Smooth muscle cell (in vitro differentiated cells): ENCODE data around the gene PPP2R1B. TPM values are rescaled to one million over a fixed set of nuclear protein-coding genes. Genes with fewer than 3 reads are reported as not detected.

ENCODE experiments used
- DNase-seq: peaks from one replicate; lab custom pipeline; 2025; ENCODE audit not compliant: unreplicated experiment; lab: John Stamatoyannopoulos, UW
- H2AFZ ChIP-seq: fragments of 200-600 bp; sonication (generic); 2 replicates; pipeline ENCODE4 v1.6.0; 2016; ENCODE audit warnings: antibody characterized with exemption, low read depth, mild to moderate bottlenecking
- H3F3A ChIP-seq: fragments of 200-600 bp; sonication (generic); 2 replicates; pipeline ENCODE4 v1.6.0; 2017; ENCODE audit warnings: antibody characterized with exemption, low read depth
- H3K27ac ChIP-seq: fragments of 200-600 bp; sonication (generic); 2 replicates; pipeline ENCODE4 v1.5.1; 2016; ENCODE audit warnings: low read depth, mild to moderate bottlenecking
- H3K27me3 ChIP-seq: fragments of 200-600 bp; sonication (generic); 2 replicates; pipeline ENCODE4 v1.6.1; 2016; ENCODE audit warnings: low read depth, mild to moderate bottlenecking
- H3K36me3 ChIP-seq: fragments of 200-600 bp; sonication (generic); 2 replicates; pipeline ENCODE4 v1.5.1; 2016; ENCODE audit warnings: low read depth
- H3K4me1 ChIP-seq: fragments of 200-600 bp; sonication (generic); 2 replicates; pipeline ENCODE4 v1.5.1; 2016; ENCODE audit warnings: low read depth
- H3K4me2 ChIP-seq: fragments of 200-600 bp; sonication (generic); 2 replicates; pipeline ENCODE4 v1.6.0; 2016; ENCODE audit warnings: mild to moderate bottlenecking
- H3K4me3 ChIP-seq: fragments of 200-600 bp; sonication (generic); 2 replicates; pipeline ENCODE4 v1.5.1; 2016; ENCODE audit warnings: mild to moderate bottlenecking
- H3K79me2 ChIP-seq: fragments of 200-600 bp; sonication (generic); 2 replicates; pipeline ENCODE4 v1.6.0; 2016; ENCODE audit warnings: low read depth, mild to moderate bottlenecking
- H3K9ac ChIP-seq: fragments of 200-600 bp; sonication (generic); 2 replicates; pipeline ENCODE4 v1.6.0; 2016; ENCODE audit warnings: low read depth
- H3K9me3 ChIP-seq: fragments of 200-600 bp; sonication (generic); replicated peaks from 2 replicates; pipeline ENCODE4 v1.5.1; 2016; ENCODE audit warnings: low read depth
- H4K20me1 ChIP-seq: fragments of 200-600 bp; sonication (generic); 2 replicates; pipeline ENCODE4 v1.6.0; 2016; ENCODE audit warnings: low read depth
- CTCF ChIP-seq: fragments of 200-600 bp; sonication (generic); IDR thresholded peaks from 2 replicates; pipeline ENCODE4 v1.5.1; 2017; ENCODE audit warnings: borderline replicate concordance, mild to moderate bottlenecking, antibody characterized with exemption; ENCODE audit not compliant: insufficient read depth, poor library complexity, severe bottlenecking
- WGBS: methylation state at CpG from one replicate; pipeline ENCODE4 v1.1.7; 2016; ENCODE audit warnings: low lambda C conversion rate; 5-methylcytosine and 5-hydroxymethylcytosine counted together
- polyA plus RNA-seq: library from polyadenylated mRNA; unstranded; fragments of >200 nt; fragmentation: Nextera tagmentation; extraction: Ambion mirVana; gene quantifications from 2 replicates; pipeline ENCODE4 v1.2.1, GENCODE V29; 2016
- total RNA-seq: library from RNA; depleted of rRNA; stranded (reverse); fragments of >200 nt; gene quantifications from 2 replicates; pipeline ENCODE4 v1.2.3, GENCODE V29; 2014

PPP2R1B gene
- total and polyA plus RNA-seq, 2 experiments from 2014 or later: 13.1 to 29.5 TPM

DNA sequence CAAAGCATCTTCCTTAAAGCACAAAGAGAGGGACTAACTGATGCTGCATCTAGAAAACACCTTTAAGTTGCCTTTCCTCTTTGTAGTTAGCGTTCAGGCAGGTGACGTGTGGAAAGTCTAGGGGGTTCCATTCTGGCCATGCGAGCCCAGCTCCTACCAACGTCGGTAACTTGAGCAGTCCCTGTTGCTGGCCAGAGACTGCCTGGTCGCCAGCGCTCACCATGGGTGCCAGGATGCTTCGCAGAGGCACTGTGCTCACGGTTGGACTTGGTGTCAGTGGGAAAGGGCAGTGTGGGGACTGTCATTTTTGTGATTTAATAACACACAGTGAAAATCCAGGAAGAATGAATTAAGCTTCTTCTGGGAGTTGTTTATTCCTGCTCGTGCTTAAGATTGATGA lies 40.6 kb downstream of the PPP2R1B start:
- Histone ChIP-seq H3K79me2 (no peaks in the 10 kb centered on the region), H3K36me3 (no peaks in the 10 kb centered on the region), H3K9me3 (no peaks in the 10 kb centered on the region), H3K4me3 (no peak overlapping the region), H3K4me1 (no peaks in the 10 kb centered on the region), H2AFZ (no peak overlapping the region), H3K9ac (no peak overlapping the region), H3K4me2 (no peak overlapping the region), H3F3A (peaks cover 1% of the 10 kb centered on the region), H3K27ac (no peak overlapping the region), H4K20me1 (no peaks in the 10 kb centered on the region), H3K27me3 (no peaks in the 10 kb centered on the region)
- DNase-seq: no peak
- 93% methylated on average over 10 of the region's 10 CpGs for WGBS
- TF ChIP-seq CTCF: no peak

DNA sequence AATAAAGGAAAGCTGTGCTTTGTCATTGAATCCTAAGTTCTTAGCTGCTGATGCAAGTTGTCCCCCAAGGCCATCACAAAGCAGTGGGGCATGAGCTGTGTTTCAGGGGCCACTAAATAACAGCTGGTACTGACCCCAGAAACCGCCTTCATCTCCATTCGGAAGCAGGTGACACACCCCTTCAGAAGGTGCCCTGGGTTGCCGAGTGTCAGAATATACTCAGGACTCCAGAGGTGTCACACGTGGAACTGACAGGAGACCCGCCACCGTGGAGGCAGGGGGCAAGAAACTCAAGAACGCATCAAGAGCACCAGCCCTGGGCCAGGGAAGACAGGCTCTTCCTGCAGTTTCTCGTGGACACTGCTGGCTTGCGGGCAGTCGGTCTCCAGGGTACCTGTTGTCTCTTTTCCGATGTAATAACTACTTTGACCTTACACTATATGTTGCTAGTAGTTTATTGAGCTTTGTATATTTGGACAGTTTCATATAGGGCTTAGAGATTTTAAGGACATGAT lies 41.5 kb downstream of the PPP2R1B start:
- no peak overlapping the region for H2AFZ ChIP-seq
- no peak overlapping the region for H3K4me3 ChIP-seq
- H3K9ac ChIP-seq: no peak overlapping the region
- no peaks in the 10 kb centered on the region for H3K4me1 ChIP-seq
- 97% methylated on average over 11 of the region's 11 CpGs for whole genome bisulfite sequencing
- no peak overlapping the region for H3K4me2 ChIP-seq
- H4K20me1 ChIP-seq: no peaks in the 10 kb centered on the region
- H3K36me3 ChIP-seq: no peaks in the 10 kb centered on the region
- H3K9me3 ChIP-seq: no peaks in the 10 kb centered on the region
- no peak for DNase-seq
- H3K27ac ChIP-seq: no peak overlapping the region
- H3K79me2 ChIP-seq: no peaks in the 10 kb centered on the region
- H3K27me3 ChIP-seq: no peaks in the 10 kb centered on the region
- H3F3A ChIP-seq: no peaks in the 10 kb centered on the region
- no peak for TF ChIP-seq CTCF

DNA sequence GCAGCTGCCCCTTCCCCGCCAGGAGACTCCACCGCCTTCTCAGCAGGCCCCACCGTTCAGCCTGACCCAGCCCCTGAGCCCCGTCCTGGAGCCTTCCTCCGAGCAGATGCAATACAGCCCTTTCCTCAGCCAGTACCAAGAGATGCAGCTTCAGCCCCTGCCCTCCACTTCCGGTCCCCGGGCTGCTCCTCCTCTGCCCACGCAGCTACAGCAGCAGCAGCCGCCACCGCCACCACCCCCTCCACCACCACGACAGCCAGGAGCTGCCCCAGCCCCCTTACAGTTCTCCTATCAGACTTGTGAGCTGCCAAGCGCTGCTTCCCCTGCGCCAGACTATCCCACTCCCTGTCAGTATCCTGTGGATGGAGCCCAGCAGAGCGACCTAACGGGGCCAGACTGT lies 42.6 kb downstream of the PPP2R1B start:
- no peaks in the 10 kb centered on the region for H3K9me3 ChIP-seq
- H3F3A ChIP-seq: no peaks in the 10 kb centered on the region
- no peaks in the 10 kb centered on the region for H3K79me2 ChIP-seq
- H3K27me3 ChIP-seq: no peaks in the 10 kb centered on the region
- no peak overlapping the region for H3K4me2 ChIP-seq
- no peak for TF ChIP-seq CTCF
- H2AFZ ChIP-seq: no peak overlapping the region
- no peak overlapping the region for H3K27ac ChIP-seq
- H4K20me1 ChIP-seq: no peaks in the 10 kb centered on the region
- H3K9ac ChIP-seq: no peak overlapping the region
- H3K4me1 ChIP-seq: peaks cover 5% of the 10 kb centered on the region
- no peaks in the 10 kb centered on the region for H3K36me3 ChIP-seq
- DNase-seq: no peak
- no peak overlapping the region for H3K4me3 ChIP-seq
- WGBS: 80% methylated on average over 13 of the region's 15 CpGs

DNA sequence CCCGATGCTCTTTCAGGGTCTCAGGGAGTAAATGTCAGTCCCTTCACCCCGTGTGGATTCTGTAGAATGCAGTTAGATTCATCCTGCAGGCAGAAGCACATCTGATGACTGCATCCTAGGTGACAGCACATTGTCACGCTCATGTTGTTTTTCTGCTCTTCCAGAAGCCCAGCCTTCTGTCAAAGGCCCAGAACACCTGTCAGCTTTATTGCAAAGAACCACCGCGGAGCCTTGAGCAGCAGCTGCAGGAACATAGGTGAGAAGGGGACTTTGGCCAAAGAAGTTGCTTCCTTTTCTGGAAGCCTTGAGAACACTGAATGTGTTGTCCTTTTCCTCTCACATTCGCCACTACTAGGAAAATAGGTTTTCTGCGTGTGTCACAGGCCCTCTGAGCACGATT lies 43.7 kb downstream of the PPP2R1B start:
- no peaks in the 10 kb centered on the region for H3K27me3 ChIP-seq
- H3K27ac ChIP-seq: no peak overlapping the region
- H3K4me3 ChIP-seq: no peak overlapping the region
- no peaks in the 10 kb centered on the region for H3K36me3 ChIP-seq
- peaks cover 13% of the 10 kb centered on the region for H3K4me1 ChIP-seq
- no peak overlapping the region for H2AFZ ChIP-seq
- no peak for TF ChIP-seq CTCF
- 97% methylated on average over 8 of the region's 8 CpGs for WGBS
- H3F3A ChIP-seq: no peaks in the 10 kb centered on the region
- H3K79me2 ChIP-seq: no peaks in the 10 kb centered on the region
- DNase-seq: no peak
- no peaks in the 10 kb centered on the region for H4K20me1 ChIP-seq
- H3K9me3 ChIP-seq: no peaks in the 10 kb centered on the region
- no peak overlapping the region for H3K9ac ChIP-seq
- no peak overlapping the region for H3K4me2 ChIP-seq
